ENCODE results near the gene HOOK2. TPM values are rescaled to one million over a fixed set of nuclear protein-coding genes. Genes with fewer than 3 reads are reported as not detected.

HOOK2 gene
- total RNA-seq, 1 experiment from 2014 or later: 96.3 TPM

- Histone ChIP-seq H2AFZ (ENCODE audit: low read depth, low read length, poor library complexity, severe bottlenecking) (no peak overlapping the region), H3K27me3 (ENCODE audit: insufficient read depth, low read length) (no peaks in the 10 kb centered on the region), H3K9me3 (ENCODE audit: control insufficient read depth in 1 of 2, insufficient read depth in 1 of 2, low read depth in 1 of 2, low read length in 2 of 2) (no peaks in the 10 kb centered on the region), H3K9ac (ENCODE audit: low read length) (no peak overlapping the region), H3K9me2 (ENCODE audit: insufficient read depth) (no peaks in the 10 kb centered on the region), H3K36me3 (ENCODE audit: control insufficient read depth in 1 of 2, insufficient read depth in 2 of 2, low read length in 2 of 2) (peaks cover 33 to 34% of the 10 kb centered on the region in 2 experiments), H3K27ac (ENCODE audit: low read depth, low read length) (no peak overlapping the region), H4K20me1 (ENCODE audit: insufficient read depth) (peaks cover 13% of the 10 kb centered on the region; the same call in 1 of the 2 replicates), H3K79me2 (ENCODE audit: insufficient read depth, low read length) (peaks cover 51% of the 10 kb centered on the region), H3K4me2 (ENCODE audit: low read length) (no peak overlapping the region), H3K4me3 (replicated peaks in 1 of 2; ENCODE audit: low read depth in 1 of 2, low read length in 2 of 2) (no peak overlapping the region), H3K4me1 (ENCODE audit: control insufficient read depth in 1 of 2, insufficient read depth in 2 of 2, low read length in 2 of 2) (peaks cover 18 to 33% of the 10 kb centered on the region in 2 experiments)
- ChIA-PET POLR2A (no interaction called here), RAD21 (ENCODE audit: low non-redundant PET in 1 of 2, low total read pairs in 2 of 2, uncharacterized antibody in 2 of 2, unreplicated experiment in 2 of 2) (no interaction called here), CTCF (no interaction called here)
- BruUV-seq (replicated peaks): no TSS peak
- ATAC-seq (no peak), DNase-seq (ENCODE audit: low read depth, low spot score) (no peak)
- no peak for TF ChIP-seq ZBTB33 (IDR thresholded peaks at IDR 0.05; ENCODE audit: extremely low read depth, insufficient replicate concordance, low read length)
- TF ChIP-seq SP1 (IDR thresholded peaks at IDR 0.05; ENCODE audit: low read depth): no peak
- no peak for TF ChIP-seq CTCF (IDR thresholded peaks at IDR 0.05 in 2 of 3, conservative IDR thresholded peaks at IDR 0.05 in 1 of 3; ENCODE audit: borderline replicate concordance in 1 of 3, insufficient read depth in 1 of 3, low read depth in 2 of 3, low read length in 2 of 3)
- TF ChIP-seq YY1 (IDR thresholded peaks at IDR 0.05; ENCODE audit: extremely low read depth, insufficient replicate concordance, low read depth, low read length): no peak
- no peak for TF ChIP-seq REST (IDR thresholded peaks at IDR 0.05; ENCODE audit: low read depth)
- no peak for TF ChIP-seq ATF3 (IDR thresholded peaks at IDR 0.05)
- no peak for TF ChIP-seq POLR2AphosphoS5 (IDR thresholded peaks at IDR 0.05; ENCODE audit: low read depth, low read length)
- TF ChIP-seq ELF1 (IDR thresholded peaks at IDR 0.05; ENCODE audit: borderline replicate concordance, low read depth): no peak
- TF ChIP-seq EZH2phosphoT487 (IDR thresholded peaks at IDR 0.05; ENCODE audit: borderline replicate concordance): no peak
- no peak for TF ChIP-seq FOSL1 (IDR thresholded peaks at IDR 0.05; ENCODE audit: low read depth)
- TF ChIP-seq EZH2 (IDR thresholded peaks at IDR 0.05): no peak
- no peak for TF ChIP-seq ZNF274 (IDR thresholded peaks at IDR 0.05; ENCODE audit: low read depth, low read length)
- TF ChIP-seq POLR2A (IDR thresholded peaks at IDR 0.05; ENCODE audit: borderline replicate concordance, extremely low read depth, insufficient read depth, insufficient read length): no peak
- TF ChIP-seq EGR1 (IDR thresholded peaks at IDR 0.05; ENCODE audit: low read depth): no peak
- no peak for TF ChIP-seq CEBPB (IDR thresholded peaks at IDR 0.05; ENCODE audit: low read depth)
- intact Hi-C loops (cut with micrococcal nuclease): no loop called here
These were observed 44.0 kb downstream of the HOOK2 start for GRCh38 chr19:12731337-12731736.

Data from HCT116 (cell line).